ENCODE results near the gene CEBPG. TPM values are rescaled to one million over a fixed set of nuclear protein-coding genes. Genes with fewer than 3 reads are reported as not detected.

CEBPG gene
- total RNA-seq, 1 experiment from 2014 or later, result 21.2 TPM

DNA sequence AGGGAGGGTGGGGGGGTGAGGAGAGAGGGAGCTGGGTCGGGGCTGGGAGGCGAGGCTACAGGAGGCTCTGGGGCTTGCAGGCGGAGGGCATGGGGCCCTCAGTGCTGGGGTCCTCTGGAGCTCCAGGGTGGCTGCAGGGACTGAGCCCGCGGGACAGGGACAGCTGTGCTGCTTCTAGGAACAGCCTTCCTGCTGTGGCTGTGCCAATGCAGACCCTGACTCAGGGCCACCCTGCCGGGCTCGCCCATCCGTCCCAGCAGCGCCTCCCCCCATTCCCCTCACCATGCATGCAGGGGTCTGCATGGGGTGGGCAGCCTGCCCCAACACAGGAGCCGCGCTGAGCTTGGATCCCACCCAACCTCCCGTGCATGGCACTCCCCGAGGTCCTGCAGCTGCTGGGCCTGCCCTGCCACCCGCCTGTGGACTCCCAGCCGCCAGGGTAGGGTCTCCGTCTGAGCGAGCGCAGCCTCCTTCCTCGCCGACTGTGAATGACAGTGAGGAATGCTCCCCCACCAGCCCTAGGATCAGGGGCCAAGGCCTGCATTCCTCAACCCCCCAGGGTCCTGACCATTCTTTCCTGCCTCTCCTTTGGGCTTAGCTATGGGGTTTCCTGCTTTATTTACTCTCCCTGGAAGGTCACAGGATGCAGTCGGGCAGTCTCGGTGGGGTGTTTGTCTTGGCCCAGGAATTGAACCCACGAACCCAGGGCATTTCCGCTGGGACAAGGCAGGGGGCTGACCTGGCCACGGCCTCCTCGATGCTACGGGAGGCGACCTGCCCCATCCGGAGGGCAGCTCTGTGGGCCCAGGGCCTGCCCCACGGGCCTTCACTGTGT is 23.4 kb downstream of the CEBPG start:
- H3K27me3 ChIP-seq, result no peaks in the 10 kb centered on the region
- H3K9me3 ChIP-seq, result no peaks in the 10 kb centered on the region
- no peak for DNase-seq
- no peak overlapping the region for H3K4me3 ChIP-seq
- no peaks in the 10 kb centered on the region for H3K36me3 ChIP-seq

DNA sequence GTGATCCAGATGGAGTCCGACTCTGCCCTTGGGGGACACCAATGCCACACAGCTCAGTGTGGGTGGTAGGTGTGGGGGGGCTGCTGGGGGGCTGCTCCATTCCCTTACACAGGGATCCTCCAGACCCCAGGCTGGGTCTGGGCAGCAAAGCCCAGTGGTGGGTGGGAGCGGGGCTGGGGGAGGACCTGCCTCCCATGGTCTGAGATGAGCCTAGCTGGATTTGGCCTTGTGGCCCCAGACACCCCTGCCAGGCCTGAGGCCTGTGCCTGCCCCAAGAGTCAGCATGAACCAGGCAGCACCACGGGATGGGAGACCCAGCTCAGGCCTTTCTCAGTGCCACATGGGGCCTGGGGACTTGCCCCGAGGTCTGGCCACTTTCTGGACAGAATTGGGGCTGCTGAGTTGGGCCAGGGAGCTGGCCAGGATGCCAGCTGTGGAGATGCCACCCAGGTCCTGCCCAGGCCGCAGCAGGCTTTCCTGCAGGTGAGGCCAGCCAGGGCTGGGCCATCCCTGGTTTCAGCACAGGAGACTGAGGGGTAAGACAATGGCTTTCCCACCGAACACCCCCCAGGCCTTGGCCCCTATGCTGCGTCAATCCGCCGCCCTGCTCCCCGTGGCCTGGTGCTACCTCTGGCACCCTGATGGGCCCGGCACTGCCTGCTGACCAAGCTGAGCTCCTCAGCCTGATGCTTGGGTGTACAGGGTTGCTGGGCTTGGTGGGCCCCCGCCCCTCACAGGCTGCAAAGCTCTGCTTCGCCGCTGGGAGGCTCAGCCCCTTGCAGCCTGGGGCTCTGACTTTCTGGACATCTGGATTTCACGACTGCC is 24.2 kb downstream of the CEBPG start:
- DNase-seq, result no peak
- Histone ChIP-seq H3K9me3 (no peaks in the 10 kb centered on the region), H3K27me3 (no peaks in the 10 kb centered on the region), H3K4me3 (no peak overlapping the region), H3K36me3 (no peaks in the 10 kb centered on the region)

GRCh38 chr19:33398361-33399060 is 25.0 kb downstream of the CEBPG start:
- Histone ChIP-seq H3K4me3 (no peak overlapping the region), H3K36me3 (no peaks in the 10 kb centered on the region), H3K9me3 (no peaks in the 10 kb centered on the region), H3K27me3 (no peaks in the 10 kb centered on the region)
- no peak for DNase-seq

DNA sequence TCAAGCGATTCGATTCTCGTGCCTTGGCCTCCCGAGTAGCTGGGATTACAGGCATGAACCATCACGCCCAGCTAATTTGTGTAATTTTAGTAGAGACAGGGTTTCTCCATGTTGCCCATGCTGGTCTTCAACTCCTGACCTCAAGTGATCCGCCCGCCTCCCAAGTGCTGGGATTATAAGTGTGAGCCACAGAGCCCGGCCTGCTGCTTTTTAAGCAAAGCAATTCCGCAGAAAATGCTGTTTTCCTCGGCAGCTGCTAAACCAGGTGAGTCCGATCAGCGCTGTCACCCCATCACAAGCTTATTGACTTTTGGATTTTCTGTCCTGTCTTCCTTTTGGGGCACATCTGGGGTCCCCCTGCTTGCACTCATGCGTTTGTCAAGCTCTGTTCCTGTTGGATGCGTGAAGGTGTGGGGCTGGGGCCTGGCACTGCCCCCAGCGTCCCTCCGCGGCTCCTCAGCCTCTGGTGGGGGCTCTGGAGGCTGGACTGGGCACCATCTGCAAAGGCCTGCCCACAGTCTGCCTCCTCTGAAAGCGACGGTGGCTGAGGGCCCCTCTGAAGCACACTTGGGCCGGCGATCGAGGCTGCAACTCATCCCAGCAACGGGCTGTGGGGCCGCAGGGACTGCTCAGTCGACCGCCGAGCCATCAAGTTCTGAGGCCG is 25.7 kb downstream of the CEBPG start:
- H3K9me3 ChIP-seq, result no peaks in the 10 kb centered on the region
- H3K4me3 ChIP-seq, result no peak overlapping the region
- no peaks in the 10 kb centered on the region for H3K36me3 ChIP-seq
- no peaks in the 10 kb centered on the region for H3K27me3 ChIP-seq
- no peak for DNase-seq

GRCh38 chr19:33399745-33400681 is 26.5 kb downstream of the CEBPG start:
- Histone ChIP-seq H3K4me3 (no peak overlapping the region), H3K9me3 (no peaks in the 10 kb centered on the region), H3K27me3 (no peaks in the 10 kb centered on the region), H3K36me3 (no peaks in the 10 kb centered on the region)
- no peak for DNase-seq

GRCh38 chr19:33400856-33401682 is 27.6 kb downstream of the CEBPG start:
- Histone ChIP-seq H3K36me3 (no peaks in the 10 kb centered on the region), H3K4me3 (no peak overlapping the region), H3K27me3 (no peaks in the 10 kb centered on the region), H3K9me3 (no peaks in the 10 kb centered on the region)
- no peak for DNase-seq

- DNase-seq, result no peak
- Histone ChIP-seq H3K27me3 (no peaks in the 10 kb centered on the region), H3K9me3 (no peaks in the 10 kb centered on the region), H3K36me3 (no peaks in the 10 kb centered on the region), H3K4me3 (no peak overlapping the region)
Measured at GRCh38 chr19:33401683-33402420, 28.3 kb downstream of the CEBPG start.

GRCh38 chr19:33402421-33403220 is 29.1 kb downstream of the CEBPG start:
- no peak overlapping the region for H3K4me3 ChIP-seq
- H3K36me3 ChIP-seq, result no peaks in the 10 kb centered on the region
- no peaks in the 10 kb centered on the region for H3K9me3 ChIP-seq
- no peak for DNase-seq
- no peaks in the 10 kb centered on the region for H3K27me3 ChIP-seq

- no peaks in the 10 kb centered on the region for H3K27me3 ChIP-seq
- H3K36me3 ChIP-seq, result no peaks in the 10 kb centered on the region
- no peak for DNase-seq
- H3K9me3 ChIP-seq, result no peaks in the 10 kb centered on the region
- no peak overlapping the region for H3K4me3 ChIP-seq
Measured at GRCh38 chr19:33403221-33403972, 29.9 kb downstream of the CEBPG start.

- Histone ChIP-seq H3K4me3 (no peak overlapping the region), H3K9me3 (no peaks in the 10 kb centered on the region), H3K36me3 (no peaks in the 10 kb centered on the region), H3K27me3 (no peaks in the 10 kb centered on the region)
- no peak for DNase-seq
Measured at GRCh38 chr19:33403973-33404304, 30.4 kb downstream of the CEBPG start.

- Histone ChIP-seq H3K4me3 (no peak overlapping the region), H3K36me3 (no peaks in the 10 kb centered on the region), H3K27me3 (no peaks in the 10 kb centered on the region), H3K9me3 (no peaks in the 10 kb centered on the region)
- no peak for DNase-seq
Measured at GRCh38 chr19:33404506-33405253, 31.2 kb downstream of the CEBPG start.

DNA sequence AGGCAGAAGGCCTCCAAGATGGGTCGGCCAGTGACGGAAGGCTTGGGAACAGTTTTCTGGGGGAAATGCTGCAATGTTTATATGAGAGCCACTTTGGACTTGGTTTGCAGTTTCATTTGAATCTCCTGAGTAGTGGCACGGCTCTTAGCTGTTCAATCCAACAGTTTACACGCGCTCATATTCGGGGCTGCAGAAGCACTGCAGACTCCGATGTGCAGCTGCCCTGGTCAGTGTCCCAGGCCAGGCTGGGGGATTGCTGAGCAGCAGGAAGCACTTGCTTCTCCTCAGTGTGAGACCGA is 31.7 kb downstream of the CEBPG start:
- DNase-seq, result no peak
- no peak overlapping the region for H3K4me3 ChIP-seq
- H3K27me3 ChIP-seq, result no peaks in the 10 kb centered on the region
- no peaks in the 10 kb centered on the region for H3K36me3 ChIP-seq
- no peaks in the 10 kb centered on the region for H3K9me3 ChIP-seq

Measured in MG63 (cell line).